Posterior cingulate gyrus (tissue), 11 donors: ENCODE data around the gene CYB561D2.

ENCODE experiments used
- DNase-seq, 10 donors: peaks; one replicate each; pipeline versions ENCODE4 v3.0.0 to v3.0.0-alpha.2; 2020 to 2021; ENCODE audit warnings: mixed read lengths in 3 of 10
- intact Hi-C: fragments of 100-400 bp; cut with DNase I; formaldehyde crosslinking; loops from one replicate; pipeline ENCODE4 v1.15.1; 2023

CYB561D2 gene

GRCh38 chr3:50358911-50359759 lies 8.5 kb downstream of the CYB561D2 start, which contains the start of gene TMEM115:
Gene TMEM115 (minus strand): TSS chr3:50359521. CDS start chr3:50359063, 458 bp downstream.
- intact Hi-C loops: loop anchor here (1.0 kb wide), 1 partner anchor 8 kb away; no protein-coding TSS in a partner anchor
- DNase-seq: peak; percentile 98 to 100 (median 99)

GRCh38 chr3:50359760-50360110 lies 9.1 kb downstream of the CYB561D2 start:
- intact Hi-C loops: loop anchor here (1.0 kb wide), 1 partner anchor 8 kb away; no protein-coding TSS in a partner anchor
- DNase-seq: no peak

- intact Hi-C loops: no loop called here
- DNase-seq: peak in 1 of 10 donors; percentile 88
Measured at GRCh38 chr3:50364573-50365079, 14.0 kb downstream of the CYB561D2 start.

GRCh38 chr3:50365080-50365841 lies 14.6 kb downstream of the CYB561D2 start:
- intact Hi-C loops: no loop called here
- peak; percentile 54 to 96 (median 72) for DNase-seq

GRCh38 chr3:50365842-50366220 lies 15.2 kb downstream of the CYB561D2 start:
- peak in 1 of 10 donors; percentile 74 for DNase-seq
- intact Hi-C loops: no loop called here

- intact Hi-C loops: no loop called here
- DNase-seq: no peak
Measured at GRCh38 chr3:50369012-50369670, 18.5 kb downstream of the CYB561D2 start.

GRCh38 chr3:50370594-50370993 lies 19.9 kb downstream of the CYB561D2 start:
- intact Hi-C loops: loop anchor here (5.0 kb wide), 1 partner anchor 182 kb away; no protein-coding TSS in a partner anchor
- peak in 5 of 10 donors; percentile 45 to 89 (median 81) for DNase-seq

GRCh38 chr3:50371133-50371685 lies 20.5 kb downstream of the CYB561D2 start:
- intact Hi-C loops: loop anchor here (5.0 kb wide), 1 partner anchor 181 kb away; no protein-coding TSS in a partner anchor
- peak in 1 of 10 donors; percentile 53 for DNase-seq

- DNase-seq: no peak
- intact Hi-C loops: loop anchor here (5.0 kb wide), 1 partner anchor 180 kb away; no protein-coding TSS in a partner anchor
Measured at GRCh38 chr3:50372349-50372748, 21.7 kb downstream of the CYB561D2 start.

GRCh38 chr3:50373146-50374051 lies 22.7 kb downstream of the CYB561D2 start:
- intact Hi-C loops: loop anchor here (5.0 kb wide), 1 partner anchor 179 kb away; no protein-coding TSS in a partner anchor
- no peak for DNase-seq

GRCh38 chr3:50374363-50375257 lies 23.9 kb downstream of the CYB561D2 start:
- DNase-seq: no peak
- intact Hi-C loops: loop anchor here (5.0 kb wide), 1 partner anchor 178 kb away; no protein-coding TSS in a partner anchor

- intact Hi-C loops: no loop called here
- DNase-seq: no peak
Measured at GRCh38 chr3:50375258-50375931, 24.7 kb downstream of the CYB561D2 start.

- intact Hi-C loops: no loop called here
Measured at GRCh38 chr3:50378024-50378423, 27.4 kb downstream of the CYB561D2 start.

GRCh38 chr3:50378757-50379156 lies 28.1 kb downstream of the CYB561D2 start:
- intact Hi-C loops: no loop called here
- DNase-seq: no peak

More at GRCh38 chr3:50378024-50378423, 27.4 kb downstream of the CYB561D2 start:
- DNase-seq: no peak

- intact Hi-C loops: no loop called here
- no peak for DNase-seq
Measured at GRCh38 chr3:50380405-50381085, 29.9 kb downstream of the CYB561D2 start.

- DNase-seq: no peak
- intact Hi-C loops: no loop called here
Measured at GRCh38 chr3:50381383-50381782, 30.7 kb downstream of the CYB561D2 start.

GRCh38 chr3:50382722-50383121 lies 32.1 kb downstream of the CYB561D2 start:
- intact Hi-C loops: no loop called here
- DNase-seq: no peak
